ENCODE results near the gene HECTD2. TPM values are rescaled to one million over a fixed set of nuclear protein-coding genes. Genes with fewer than 3 reads are reported as not detected.

Gene HECTD2
- total and polyA plus RNA-seq, 2 of the 8 experiments (the other 6 are each of a cell fraction or from before 2014, with no cell fraction given): 5.7 to 11.9 TPM

GRCh38 chr10:91378061-91378460 lies 32.1 kb upstream of the HECTD2 start (continued):
- TF ChIP-seq CHD7 (IDR thresholded peaks at IDR 0.05; ENCODE audit: insufficient replicate concordance, low read length): no peak
- no peak for TF ChIP-seq MAFK (IDR thresholded peaks at IDR 0.05; ENCODE audit: low read depth, low read length)
- no peak for TF ChIP-seq SIN3A (conservative IDR thresholded peaks at IDR 0.05 in 1 of 2, IDR thresholded peaks at IDR 0.05 in 1 of 2; ENCODE audit: low read depth in 1 of 2, low read length in 2 of 2)
- TF ChIP-seq TBP (IDR thresholded peaks at IDR 0.05; ENCODE audit: low read depth, low read length): no peak

Measured in H1 (cell line).